Common myeloid progenitor, CD34-positive (primary cell): Measurements from ENCODE around the gene ITGBL1.

Source experiments
- CTCF ChIA-PET: fragments of 350-600 bp; sonication (Branson Sonifier 250); formaldehyde crosslinking; loops from one replicate; lab custom pipeline; 2021; ENCODE audit warnings: antibody characterized with exemption; lab: Charles Lee
- POLR2A ChIA-PET: fragments of 350-600 bp; sonication (Branson Sonifier 250); formaldehyde crosslinking; loops from one replicate; lab custom pipeline; 2021; ENCODE audit warnings: antibody characterized with exemption; lab: Charles Lee
- DNase-seq, 3 donors: peaks; one replicate each; pipeline versions ENCODE4 v3.0.0 to v3.0.0-alpha.2; 2013
- H3K27ac ChIP-seq, 2 experiments: 1 replicate in 1 of 2; 2 replicates in 1 of 2; pipeline ENCODE4 v1.7.0; 2013; ENCODE audit warnings: inconsistent platforms in 2 of 2, low read length in 2 of 2, mild to moderate bottlenecking in 2 of 2, low read depth in 1 of 2, moderate library complexity in 1 of 2; ENCODE audit not compliant: severe bottlenecking in 2 of 2, insufficient read depth in 1 of 2, poor library complexity in 1 of 2
- H3K27me3 ChIP-seq, 5 experiments: replicated peaks in 2 of 5; 1 replicate in 3 of 5; 2 replicates in 2 of 5; pipeline versions ENCODE4 v1.6.1 to v1.7.0; 2013; ENCODE audit warnings: low read length in 4 of 5, mild to moderate bottlenecking in 2 of 5, moderate library complexity in 2 of 5, inconsistent platforms in 1 of 5; ENCODE audit not compliant: insufficient read depth in 5 of 5, control insufficient read depth in 4 of 5
- H3K36me3 ChIP-seq, 4 experiments: 1 replicate in 2 of 4; 2 replicates in 2 of 4; pipeline versions ENCODE4 v1.6.1 to v1.7.0; 2013; ENCODE audit warnings: low read length in 3 of 4, control low read depth in 1 of 4, mild to moderate bottlenecking in 1 of 4; ENCODE audit not compliant: control insufficient read depth in 4 of 4, insufficient read depth in 4 of 4
- H3K4me1 ChIP-seq, 4 experiments: 1 replicate in 3 of 4; 2 replicates in 1 of 4; pipeline versions ENCODE4 v1.6.1 to v1.7.1; 2013; ENCODE audit warnings: low read length in 3 of 4, mild to moderate bottlenecking in 3 of 4, control low read depth in 1 of 4, inconsistent platforms in 1 of 4, moderate library complexity in 1 of 4; ENCODE audit not compliant: control insufficient read depth in 4 of 4, insufficient read depth in 4 of 4; ENCODE audit errors: control extremely low read depth in 1 of 4
- H3K4me3 ChIP-seq, 7 experiments: 1 replicate in 4 of 7; 2 replicates in 3 of 7; pipeline versions ENCODE4 v1.5.1 to v1.7.0; 2013; ENCODE audit warnings: mild to moderate bottlenecking in 7 of 7, low read length in 6 of 7, moderate library complexity in 6 of 7, inconsistent platforms in 2 of 7, low read depth in 2 of 7, control low read depth in 1 of 7; ENCODE audit not compliant: insufficient read depth in 4 of 7, control insufficient read depth in 1 of 7; ENCODE audit errors: extremely low read depth in 1 of 7
- H3K9me3 ChIP-seq, 5 experiments: 1 replicate in 4 of 5; 2 replicates in 1 of 5; pipeline versions ENCODE4 v1.6.1 to v1.7.1; 2013; ENCODE audit warnings: low read length in 4 of 5, mild to moderate bottlenecking in 2 of 5, inconsistent platforms in 1 of 5, low read depth in 1 of 5, moderate library complexity in 1 of 5; ENCODE audit not compliant: control insufficient read depth in 4 of 5, insufficient read depth in 2 of 5; ENCODE audit errors: control extremely low read depth in 1 of 5
- WGBS: methylation state at CpG from one replicate; pipeline ENCODE4 v1.1.5; 2013; ENCODE audit not compliant: insufficient coverage; 5-methylcytosine and 5-hydroxymethylcytosine counted together

Gene ITGBL1

GRCh38 chr13:101655435-101655834, 203.0 kb downstream of the ITGBL1 start:
- Histone ChIP-seq H3K9me3 (peaks cover 0 to 1% (median 0%) of the 10 kb centered on the region in 5 experiments), H3K4me3 (no peak overlapping the region), H3K27me3 (no peaks in the 10 kb centered on the region), H3K36me3 (no peaks in the 10 kb centered on the region), H3K27ac (no peak overlapping the region), H3K4me1 (no peaks in the 10 kb centered on the region)
- peak; percentile 5 to 56 (median 53) for DNase-seq
- 55% methylated on average over 3 of the region's 3 CpGs for WGBS
- ChIA-PET CTCF (no interaction called here), POLR2A (no interaction called here)

GRCh38 chr13:101660711-101661110, 208.2 kb downstream of the ITGBL1 start:
- CTCF ChIA-PET: no interaction called here
- no peaks in the 10 kb centered on the region for H3K9me3 ChIP-seq
- DNase-seq: no peak
- H3K27me3 ChIP-seq: no peaks in the 10 kb centered on the region
- no peak overlapping the region for H3K4me3 ChIP-seq
- POLR2A ChIA-PET: no interaction called here
- H3K4me1 ChIP-seq: no peaks in the 10 kb centered on the region
- WGBS: no CpG with 5 or more reads among the region's 2 CpGs
- no peaks in the 10 kb centered on the region for H3K36me3 ChIP-seq
- no peak overlapping the region for H3K27ac ChIP-seq

DNA sequence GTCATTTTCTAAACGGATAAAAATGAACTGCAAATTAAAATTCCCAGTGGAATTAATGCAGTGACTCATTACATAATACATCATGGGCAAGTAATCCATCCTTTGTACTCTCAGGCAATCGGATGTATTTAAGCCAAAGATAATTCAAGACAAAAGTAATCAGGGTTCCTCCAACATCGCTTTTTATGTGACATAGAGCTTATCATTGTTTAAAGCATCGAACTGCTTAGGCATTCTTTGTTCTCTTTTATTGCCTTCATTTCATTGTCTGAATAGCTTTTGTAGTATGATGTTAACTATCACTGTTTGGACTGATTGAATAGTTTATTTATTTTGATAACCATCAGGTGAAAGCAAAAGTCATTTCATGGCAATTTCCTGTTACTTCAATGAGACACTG, 209.4 kb downstream of the ITGBL1 start:
- CTCF ChIA-PET: interaction anchor here (1.3 kb wide), 1 partner anchor 13 kb away, joined by 3 read pairs; no protein-coding TSS in a partner anchor
- Histone ChIP-seq H3K27ac (no peak overlapping the region), H3K4me3 (no peak overlapping the region), H3K36me3 (no peaks in the 10 kb centered on the region), H3K27me3 (no peaks in the 10 kb centered on the region), H3K9me3 (peaks cover 0 to 2% (median 0%) of the 10 kb centered on the region in 5 experiments), H3K4me1 (no peaks in the 10 kb centered on the region)
- POLR2A ChIA-PET: no interaction called here
- DNase-seq: no peak
- no CpG with 5 or more reads among the region's 4 CpGs for WGBS

DNA sequence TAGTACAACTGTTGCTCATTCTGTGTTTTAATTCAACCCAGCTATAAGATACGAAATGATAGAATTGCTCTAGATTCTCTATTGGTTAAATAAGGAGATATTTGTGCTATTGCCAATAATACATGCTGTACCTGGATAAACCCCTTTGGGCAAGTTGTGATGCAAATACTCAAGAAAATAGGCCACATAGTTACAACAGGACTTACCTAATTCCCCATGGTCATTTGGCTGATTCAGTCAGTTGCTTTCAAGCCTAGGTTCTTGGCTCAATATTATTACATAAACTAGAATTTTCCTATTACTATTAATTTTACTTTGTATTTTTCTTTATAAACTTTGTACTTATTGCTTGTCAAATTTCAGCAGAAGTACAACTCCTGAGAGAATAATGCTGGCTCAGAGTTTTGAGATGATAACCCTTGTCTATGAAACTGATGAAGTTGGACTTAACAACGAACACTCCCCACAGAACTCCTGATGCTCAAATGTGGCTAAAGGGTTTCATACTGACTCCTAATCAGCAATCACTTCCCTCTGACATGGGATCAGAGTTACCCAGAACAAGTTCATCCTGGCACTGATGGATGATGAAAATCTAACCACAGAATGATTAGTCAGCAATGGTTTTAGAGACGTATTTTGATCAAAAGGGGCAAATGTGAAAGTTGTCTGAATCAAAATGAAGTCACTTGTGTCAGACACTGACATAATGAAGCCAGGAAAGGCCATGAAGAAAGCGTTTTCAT, 221.1 kb downstream of the ITGBL1 start:
- CTCF ChIA-PET: no interaction called here
- WGBS: 80% methylated on average over 1 of the region's 4 CpGs
- DNase-seq: no peak
- no peaks in the 10 kb centered on the region for H3K36me3 ChIP-seq
- H3K27ac ChIP-seq: no peak overlapping the region
- H3K27me3 ChIP-seq: no peaks in the 10 kb centered on the region
- no peak overlapping the region for H3K4me3 ChIP-seq
- POLR2A ChIA-PET: no interaction called here
- no peaks in the 10 kb centered on the region for H3K9me3 ChIP-seq
- H3K4me1 ChIP-seq: no peaks in the 10 kb centered on the region

GRCh38 chr13:101681834-101682233, 229.4 kb downstream of the ITGBL1 start:
- no peaks in the 10 kb centered on the region for H3K4me1 ChIP-seq
- CTCF ChIA-PET: no interaction called here
- no peak overlapping the region for H3K4me3 ChIP-seq
- no peaks in the 10 kb centered on the region for H3K27me3 ChIP-seq
- H3K9me3 ChIP-seq: no peaks in the 10 kb centered on the region
- POLR2A ChIA-PET: no interaction called here
- H3K36me3 ChIP-seq: no peaks in the 10 kb centered on the region
- DNase-seq: no peak
- no peak overlapping the region for H3K27ac ChIP-seq

DNA sequence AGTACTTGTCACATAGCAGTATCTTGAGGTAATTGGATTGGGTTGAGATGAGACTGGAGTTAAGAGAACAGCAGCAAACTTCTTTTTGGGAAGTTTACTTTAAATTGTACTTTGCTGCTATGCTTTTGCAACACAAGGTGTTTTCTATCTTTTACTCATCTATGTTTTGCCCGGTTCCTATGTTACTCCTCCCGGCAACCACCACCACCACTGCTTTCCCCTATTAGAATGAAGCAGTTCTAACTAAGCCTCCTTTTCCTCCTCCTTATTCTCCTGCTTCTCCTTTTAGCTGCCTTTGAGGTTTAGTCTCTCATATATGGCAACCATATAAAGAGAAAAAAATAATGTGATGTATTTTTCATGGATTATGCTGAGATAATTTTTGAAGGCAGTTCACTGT, 233.5 kb downstream of the ITGBL1 start:
- Histone ChIP-seq H3K4me3 (no peak overlapping the region), H3K4me1 (no peaks in the 10 kb centered on the region), H3K27ac (no peak overlapping the region), H3K9me3 (no peaks in the 10 kb centered on the region), H3K36me3 (no peaks in the 10 kb centered on the region), H3K27me3 (no peaks in the 10 kb centered on the region)
- ChIA-PET CTCF (no interaction called here), POLR2A (no interaction called here)
- no peak for DNase-seq
- 100% methylated on average over 2 of the region's 2 CpGs for WGBS

GRCh38 chr13:101690871-101691270, 238.4 kb downstream of the ITGBL1 start:
- H3K9me3 ChIP-seq: no peaks in the 10 kb centered on the region
- POLR2A ChIA-PET: no interaction called here
- no peak for DNase-seq
- no peak overlapping the region for H3K4me3 ChIP-seq
- CTCF ChIA-PET: no interaction called here
- H3K27ac ChIP-seq: no peak overlapping the region
- no peaks in the 10 kb centered on the region for H3K36me3 ChIP-seq
- WGBS: 100% methylated on average over 1 of the region's 2 CpGs
- H3K27me3 ChIP-seq: no peaks in the 10 kb centered on the region
- H3K4me1 ChIP-seq: no peaks in the 10 kb centered on the region
